ENCODE results near the gene IPO11. TPM values are rescaled to one million over a fixed set of nuclear protein-coding genes. Genes with fewer than 3 reads are reported as not detected.
"Not testable (repeated sequence)": the region's sequence is repeated elsewhere in the genome, so short reads cannot be mapped to it uniquely, and the experiment has no call there.

Gene IPO11
- total RNA-seq, 4 donors from 2014 or later: 12.0 to 23.7 (median 20.8) TPM

DNA sequence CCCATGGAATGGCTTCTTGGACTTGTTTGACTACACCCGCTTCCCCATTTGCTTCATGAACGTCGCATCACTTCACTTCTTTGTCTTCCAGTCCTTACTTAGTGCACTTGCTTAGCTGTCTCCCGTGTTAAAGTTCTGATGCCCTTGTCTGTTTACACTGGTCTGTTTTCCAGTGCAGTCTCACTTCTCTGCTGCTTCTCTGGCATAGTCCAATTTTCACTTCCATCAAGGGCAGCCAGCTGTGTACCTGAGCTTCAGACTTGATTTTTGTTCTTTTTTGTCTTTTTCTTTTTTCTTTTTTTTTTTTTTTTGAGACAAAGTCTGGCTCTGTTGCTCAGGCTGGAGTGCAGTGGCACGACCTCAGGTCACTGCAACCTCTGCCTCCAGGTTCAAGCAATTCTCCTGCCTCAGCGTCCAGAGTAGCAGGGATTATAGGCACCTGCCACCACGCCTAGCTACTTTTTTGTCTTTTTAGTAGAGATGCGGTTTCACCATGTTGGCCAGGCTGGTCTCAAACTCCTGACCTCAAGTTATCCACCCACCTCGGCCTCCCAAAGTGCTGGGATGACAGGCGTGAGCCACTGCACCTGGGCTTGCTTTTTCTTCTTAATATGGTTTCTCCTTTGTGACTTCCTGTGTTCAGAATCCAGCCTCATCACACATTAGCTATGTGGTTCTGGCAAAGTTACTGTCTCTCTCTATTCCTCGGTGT lies 241.5 kb downstream of the IPO11 start:
- H3K4me3 ChIP-seq: no peak overlapping the region
- DNase-seq (ENCODE audit: low spot score in 2 of 2): no peak
- TF ChIP-seq EP300 (IDR thresholded peaks at IDR 0.05) (no peak), POLR2A (IDR thresholded peaks at IDR 0.05) (no peak), POLR2AphosphoS5 (IDR thresholded peaks at IDR 0.05) (no peak)
- TF ChIP-seq, protein P1, sequence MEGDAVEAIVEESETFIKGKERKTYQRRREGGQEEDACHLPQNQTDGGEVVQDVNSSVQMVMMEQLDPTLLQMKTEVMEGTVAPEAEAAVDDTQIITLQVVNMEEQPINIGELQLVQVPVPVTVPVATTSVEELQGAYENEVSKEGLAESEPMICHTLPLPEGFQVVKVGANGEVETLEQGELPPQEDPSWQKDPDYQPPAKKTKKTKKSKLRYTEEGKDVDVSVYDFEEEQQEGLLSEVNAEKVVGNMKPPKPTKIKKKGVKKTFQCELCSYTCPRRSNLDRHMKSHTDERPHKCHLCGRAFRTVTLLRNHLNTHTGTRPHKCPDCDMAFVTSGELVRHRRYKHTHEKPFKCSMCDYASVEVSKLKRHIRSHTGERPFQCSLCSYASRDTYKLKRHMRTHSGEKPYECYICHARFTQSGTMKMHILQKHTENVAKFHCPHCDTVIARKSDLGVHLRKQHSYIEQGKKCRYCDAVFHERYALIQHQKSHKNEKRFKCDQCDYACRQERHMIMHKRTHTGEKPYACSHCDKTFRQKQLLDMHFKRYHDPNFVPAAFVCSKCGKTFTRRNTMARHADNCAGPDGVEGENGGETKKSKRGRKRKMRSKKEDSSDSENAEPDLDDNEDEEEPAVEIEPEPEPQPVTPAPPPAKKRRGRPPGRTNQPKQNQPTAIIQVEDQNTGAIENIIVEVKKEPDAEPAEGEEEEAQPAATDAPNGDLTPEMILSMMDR (IDR thresholded peaks at IDR 0.05): no peak
- H3K4me1 ChIP-seq: no peaks in the 10 kb centered on the region
- H3K9me3 ChIP-seq: no peaks in the 10 kb centered on the region
- no peak overlapping the region for H3K27ac ChIP-seq
- no peaks in the 10 kb centered on the region for H3K36me3 ChIP-seq
- 77% methylated on average over 11 of the region's 11 CpGs for WGBS
- H3K27me3 ChIP-seq: no peaks in the 10 kb centered on the region

DNA sequence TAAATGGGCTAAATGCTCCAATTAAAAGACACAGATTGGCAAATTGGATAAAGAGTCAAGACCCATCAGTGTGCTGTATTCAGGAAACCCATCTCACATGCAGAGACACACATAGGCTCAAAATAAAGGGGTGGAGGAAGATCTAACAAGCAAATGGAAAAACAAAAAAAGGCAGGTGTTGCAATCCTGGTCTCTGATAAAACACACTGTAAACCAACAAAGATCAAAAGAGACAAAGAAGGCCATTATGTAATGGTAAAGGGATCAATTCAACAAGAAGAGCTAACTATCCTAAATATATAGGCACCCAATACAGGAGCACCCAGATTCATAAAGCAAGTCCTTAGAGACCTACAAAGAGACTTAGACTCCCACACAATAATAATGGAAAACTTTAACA lies 245.2 kb downstream of the IPO11 start:
- H3K9me3 ChIP-seq; H3K36me3 ChIP-seq; DNase-seq (ENCODE audit: low spot score in 2 of 2); H3K4me1 ChIP-seq; H3K27ac ChIP-seq; H3K4me3 ChIP-seq; H3K27me3 ChIP-seq: not testable (repeated sequence)

DNA sequence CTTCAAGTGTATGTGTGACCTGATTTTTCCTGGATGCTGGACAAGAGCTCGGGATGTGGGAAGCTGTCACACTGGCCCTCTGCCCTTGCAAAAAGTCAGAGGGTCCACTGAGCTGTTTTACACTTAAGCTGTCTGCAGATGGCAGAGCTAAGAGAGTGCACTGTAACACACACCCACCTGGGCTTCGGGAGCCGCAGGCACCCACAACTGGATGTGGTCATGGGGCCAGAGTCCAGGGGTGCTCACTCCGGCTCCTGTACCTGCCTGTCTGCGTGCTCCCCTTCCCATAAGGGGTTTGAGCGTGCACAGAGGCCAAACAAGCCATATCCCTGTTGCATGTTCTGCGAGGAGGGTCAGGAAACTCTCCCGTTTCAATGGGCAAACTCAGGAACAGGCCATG lies 248.6 kb downstream of the IPO11 start:
- no peak for DNase-seq (ENCODE audit: low spot score in 2 of 2)
- H3K36me3 ChIP-seq: no peaks in the 10 kb centered on the region
- H3K27me3 ChIP-seq: no peaks in the 10 kb centered on the region
- no peak overlapping the region for H3K27ac ChIP-seq
- no peak overlapping the region for H3K4me3 ChIP-seq
- no peaks in the 10 kb centered on the region for H3K4me1 ChIP-seq
- TF ChIP-seq POLR2A (IDR thresholded peaks at IDR 0.05) (no peak), POLR2AphosphoS5 (IDR thresholded peaks at IDR 0.05) (no peak), EP300 (IDR thresholded peaks at IDR 0.05) (no peak)
- TF ChIP-seq, protein P1 (IDR thresholded peaks at IDR 0.05): no peak
- 81% methylated on average over 8 of the region's 8 CpGs for WGBS
- H3K9me3 ChIP-seq: no peaks in the 10 kb centered on the region

DNA sequence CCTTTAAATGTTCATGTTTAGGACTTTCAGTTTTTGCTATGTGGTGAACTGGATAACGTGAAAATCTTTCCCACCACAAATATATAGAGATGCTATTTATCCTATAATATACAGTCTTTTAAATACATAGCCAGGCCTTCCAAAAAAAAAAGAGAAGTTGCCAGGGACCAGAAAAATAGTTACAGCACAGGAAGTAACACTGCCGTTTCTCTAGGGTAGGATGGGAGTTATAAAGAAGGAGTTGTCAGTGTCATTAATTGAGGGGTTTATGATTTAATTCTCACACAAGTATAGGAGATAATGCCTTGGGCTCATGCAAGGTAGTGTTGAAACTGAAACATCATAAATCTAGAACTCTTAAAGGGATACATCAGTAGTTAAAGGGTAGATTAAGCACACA lies 250.0 kb downstream of the IPO11 start:
- Histone ChIP-seq H3K4me1 (no peaks in the 10 kb centered on the region), H3K27ac (no peak overlapping the region), H3K4me3 (no peak overlapping the region), H3K9me3 (no peaks in the 10 kb centered on the region), H3K36me3 (no peaks in the 10 kb centered on the region), H3K27me3 (no peaks in the 10 kb centered on the region)
- TF ChIP-seq, protein P1 (IDR thresholded peaks at IDR 0.05): no peak
- TF ChIP-seq POLR2A (IDR thresholded peaks at IDR 0.05) (no peak), POLR2AphosphoS5 (IDR thresholded peaks at IDR 0.05) (no peak), EP300 (IDR thresholded peaks at IDR 0.05) (no peak)
- 44% methylated on average over 2 of the region's 2 CpGs for whole genome bisulfite sequencing
- DNase-seq (ENCODE audit: low spot score in 2 of 2): no peak

DNA sequence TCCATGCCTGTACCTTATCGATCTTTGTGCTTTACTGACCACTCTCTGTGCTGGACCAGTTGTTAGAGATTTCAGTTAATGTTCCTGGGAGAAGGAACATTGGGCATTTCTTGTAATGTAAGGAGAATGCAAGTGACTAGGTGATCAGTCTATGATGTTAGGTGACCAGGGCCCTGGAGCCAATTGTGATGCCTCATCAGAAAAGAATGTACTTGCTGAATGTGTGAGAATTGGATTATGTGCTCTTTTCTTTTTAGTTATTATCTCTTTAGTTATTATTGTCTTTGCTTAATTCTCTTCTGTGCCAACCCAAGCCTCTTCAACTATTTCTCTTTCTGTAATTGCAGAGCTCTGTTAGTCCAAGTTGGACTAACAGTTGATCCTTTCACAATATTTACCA lies 258.9 kb downstream of the IPO11 start:
- WGBS: 100% methylated on average over 1 of the region's 1 CpG

DNA sequence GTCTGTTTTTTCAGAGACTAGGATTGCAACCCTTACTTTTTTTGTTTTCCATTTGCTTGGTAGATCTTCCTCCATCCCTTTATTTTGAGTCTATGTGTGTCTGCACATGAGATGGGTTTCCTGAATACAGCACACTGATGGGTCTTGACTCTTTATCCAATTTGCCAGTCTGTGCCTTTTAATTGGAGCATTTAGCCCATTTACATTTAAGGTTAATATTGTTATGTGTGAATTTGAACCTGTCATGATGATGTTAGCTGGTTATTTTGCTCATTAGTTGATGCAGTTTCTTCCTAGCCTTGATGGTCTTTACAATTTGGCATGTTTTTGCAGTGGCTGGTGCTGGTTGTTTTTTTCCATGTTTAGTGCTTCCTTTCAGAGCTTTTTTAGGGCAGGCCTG lies 264.0 kb downstream of the IPO11 start:
- not testable (repeated sequence) for DNase-seq (ENCODE audit: low spot score in 2 of 2); H3K36me3 ChIP-seq; H3K9me3 ChIP-seq; H3K27ac ChIP-seq; H3K4me1 ChIP-seq; H3K27me3 ChIP-seq; H3K4me3 ChIP-seq

More for the DNA sequence above, 258.9 kb downstream of the IPO11 start:
- Histone ChIP-seq H3K4me3 (no peak overlapping the region), H3K9me3 (no peaks in the 10 kb centered on the region), H3K27me3 (no peaks in the 10 kb centered on the region), H3K4me1 (no peaks in the 10 kb centered on the region), H3K36me3 (no peaks in the 10 kb centered on the region), H3K27ac (no peak overlapping the region)
- TF ChIP-seq, protein P1 (IDR thresholded peaks at IDR 0.05): no peak
- TF ChIP-seq POLR2A (IDR thresholded peaks at IDR 0.05) (no peak), POLR2AphosphoS5 (IDR thresholded peaks at IDR 0.05) (no peak), EP300 (IDR thresholded peaks at IDR 0.05) (no peak)
- no peak for DNase-seq (ENCODE audit: low spot score in 2 of 2)

Other genes starting within 250 kb of the IPO11 start
- gene KIF2A, start 106.6 kb upstream of the IPO11 start, total RNA-seq: 10 to 100 TPM; 23.3 to 28.6 (median 25.0) TPM
- 10 to 100 TPM; 11.7 to 24.8 (median 19.0) TPM for gene DIMT1, start 8.9 kb upstream of the IPO11 start, total RNA-seq
- 1 to 10 TPM; 1.8 to 6.1 (median 2.9) TPM for gene LRRC70, start 166.1 kb downstream of the IPO11 start, total RNA-seq

Measured in suprapubic skin (tissue), 4 donors.